Loucy (cell line): ENCODE data around the gene THOP1.

Source experiments
- H2AFZ ChIP-seq: fragments of 200-600 bp; sonication (generic); 2 replicates; pipeline ENCODE4 v1.6.0; 2016; ENCODE audit warnings: antibody characterized with exemption, mild to moderate bottlenecking, low read length, moderate library complexity
- H3F3A ChIP-seq: fragments of 200-600 bp; 2 replicates; pipeline ENCODE4 v1.6.0; 2016; ENCODE audit warnings: antibody characterized with exemption, low read depth, mild to moderate bottlenecking
- H3K27me3 ChIP-seq: fragments of 200-600 bp; sonication (generic); 2 replicates; pipeline ENCODE4 v1.6.1; 2014; ENCODE audit warnings: low read length, mild to moderate bottlenecking; ENCODE audit not compliant: insufficient read depth, poor library complexity, severe bottlenecking
- H3K36me3 ChIP-seq: fragments of 200-600 bp; sonication (generic); 2 replicates; pipeline ENCODE4 v1.6.1; 2016; ENCODE audit warnings: low read length; ENCODE audit not compliant: insufficient read depth
- H3K4me1 ChIP-seq: fragments of 200-600 bp; sonication (generic); 2 replicates; pipeline ENCODE4 v1.5.1; 2014; ENCODE audit warnings: low read length, mild to moderate bottlenecking; ENCODE audit not compliant: insufficient read depth, poor library complexity, severe bottlenecking
- H3K4me2 ChIP-seq: fragments of 200-600 bp; sonication (generic); 2 replicates; pipeline ENCODE4 v1.6.0; 2014; ENCODE audit warnings: antibody characterized with exemption, low read length, low read depth, mild to moderate bottlenecking; ENCODE audit not compliant: poor library complexity, severe bottlenecking
- H3K4me3 ChIP-seq: fragments of 200-600 bp; sonication (generic); 2 replicates; pipeline ENCODE4 v1.5.1; 2014; ENCODE audit warnings: low read length, mild to moderate bottlenecking, mixed read lengths; ENCODE audit not compliant: poor library complexity, severe bottlenecking
- H3K79me2 ChIP-seq: fragments of 200-600 bp; sonication (generic); 2 replicates; pipeline ENCODE4 v1.6.1; 2014; ENCODE audit warnings: low read length; ENCODE audit not compliant: insufficient read depth
- H3K9ac ChIP-seq: fragments of 200-600 bp; sonication (generic); 2 replicates; pipeline ENCODE4 v1.6.0; 2014; ENCODE audit warnings: mild to moderate bottlenecking, low read depth, low read length, moderate library complexity; ENCODE audit not compliant: poor library complexity, severe bottlenecking
- H3K9me2 ChIP-seq: fragments of 200-600 bp; sonication (generic); replicated peaks from 2 replicates; pipeline ENCODE4 v1.6.1; 2016; ENCODE audit warnings: low read depth, low read length, mixed read lengths
- H3K9me3 ChIP-seq: fragments of 200-600 bp; sonication (generic); 2 replicates; pipeline ENCODE4 v1.6.1; 2014; ENCODE audit warnings: mild to moderate bottlenecking, antibody characterized with exemption, low read length, low read depth; ENCODE audit not compliant: insufficient read depth
- H4K20me1 ChIP-seq: fragments of 200-600 bp; sonication (generic); 2 replicates; pipeline ENCODE4 v1.6.0; 2014; ENCODE audit warnings: antibody characterized with exemption, low read length, mild to moderate bottlenecking; ENCODE audit not compliant: insufficient read depth, poor library complexity, severe bottlenecking
- CTCF ChIP-seq: fragments of 200-600 bp; sonication (generic); conservative IDR thresholded peaks from 2 replicates; pipeline ENCODE4 v1.5.1; 2014; ENCODE audit warnings: mild to moderate bottlenecking, antibody characterized with exemption, low read length
- EZH2phosphoT487 ChIP-seq: fragments of 200-600 bp; IDR thresholded peaks from 2 replicates; pipeline ENCODE4 v1.6.1; 2018; ENCODE audit warnings: antibody characterized with exemption, mild to moderate bottlenecking, moderate library complexity, borderline replicate concordance

Gene THOP1

DNA sequence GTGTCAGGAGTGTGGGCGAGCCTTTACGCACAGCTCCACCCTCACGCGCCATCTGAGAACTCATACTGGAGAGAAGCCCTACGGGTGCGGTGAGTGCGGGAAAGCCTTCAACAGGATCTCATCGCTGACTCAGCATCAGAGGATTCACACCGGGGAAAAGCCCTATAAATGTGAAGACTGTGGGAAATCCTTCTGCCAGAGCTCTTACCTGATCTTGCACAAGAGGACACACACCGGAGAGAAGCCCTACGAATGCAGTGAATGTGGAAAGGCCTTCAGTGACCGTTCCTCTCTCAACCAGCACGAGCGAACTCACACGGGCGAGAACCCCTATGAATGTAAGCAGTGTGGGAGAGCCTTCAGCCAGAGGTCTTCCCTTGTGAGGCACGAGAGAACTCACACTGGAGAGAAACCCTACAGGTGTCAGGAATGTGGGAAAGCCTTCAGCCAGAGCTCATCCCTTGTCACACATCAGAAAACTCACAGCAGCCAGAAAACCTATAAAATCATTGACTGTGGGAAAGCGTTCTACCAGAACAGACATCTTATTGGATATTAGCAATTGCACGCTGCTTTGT is 49.1 kb downstream of the THOP1 start:
- Histone ChIP-seq H3K9me3 (peaks cover 24% of the 10 kb centered on the region; the same call in 1 of the 2 replicates), H3K36me3 (no peaks in the 10 kb centered on the region), H3K9me2 (no peaks in the 10 kb centered on the region), H3K27me3 (no peaks in the 10 kb centered on the region), H3F3A (no peaks in the 10 kb centered on the region), H3K4me2 (no peak overlapping the region), H3K4me1 (no peaks in the 10 kb centered on the region), H3K4me3 (no peak overlapping the region), H3K79me2 (no peaks in the 10 kb centered on the region), H2AFZ (no peak overlapping the region), H3K9ac (no peak overlapping the region), H4K20me1 (no peaks in the 10 kb centered on the region)
- TF ChIP-seq EZH2phosphoT487 (no peak), CTCF (no peak)

- H4K20me1 ChIP-seq = no peaks in the 10 kb centered on the region
- H3K36me3 ChIP-seq = no peaks in the 10 kb centered on the region
- H3K9ac ChIP-seq = no peak overlapping the region
- no peak overlapping the region for H3K4me3 ChIP-seq
- H3K9me2 ChIP-seq = no peaks in the 10 kb centered on the region
- peaks cover 24% of the 10 kb centered on the region; the same call in 1 of the 2 replicates for H3K9me3 ChIP-seq
- no peak overlapping the region for H2AFZ ChIP-seq
- no peaks in the 10 kb centered on the region for H3K27me3 ChIP-seq
- TF ChIP-seq EZH2phosphoT487 = no peak
- TF ChIP-seq CTCF = no peak
- no peak overlapping the region for H3K4me2 ChIP-seq
- peaks cover 10% of the 10 kb centered on the region for H3K4me1 ChIP-seq
- peaks cover 7% of the 10 kb centered on the region for H3K79me2 ChIP-seq
- no peaks in the 10 kb centered on the region for H3F3A ChIP-seq
These were observed 52.1 kb downstream of the THOP1 start for GRCh38 chr19:2837430-2837829.

DNA sequence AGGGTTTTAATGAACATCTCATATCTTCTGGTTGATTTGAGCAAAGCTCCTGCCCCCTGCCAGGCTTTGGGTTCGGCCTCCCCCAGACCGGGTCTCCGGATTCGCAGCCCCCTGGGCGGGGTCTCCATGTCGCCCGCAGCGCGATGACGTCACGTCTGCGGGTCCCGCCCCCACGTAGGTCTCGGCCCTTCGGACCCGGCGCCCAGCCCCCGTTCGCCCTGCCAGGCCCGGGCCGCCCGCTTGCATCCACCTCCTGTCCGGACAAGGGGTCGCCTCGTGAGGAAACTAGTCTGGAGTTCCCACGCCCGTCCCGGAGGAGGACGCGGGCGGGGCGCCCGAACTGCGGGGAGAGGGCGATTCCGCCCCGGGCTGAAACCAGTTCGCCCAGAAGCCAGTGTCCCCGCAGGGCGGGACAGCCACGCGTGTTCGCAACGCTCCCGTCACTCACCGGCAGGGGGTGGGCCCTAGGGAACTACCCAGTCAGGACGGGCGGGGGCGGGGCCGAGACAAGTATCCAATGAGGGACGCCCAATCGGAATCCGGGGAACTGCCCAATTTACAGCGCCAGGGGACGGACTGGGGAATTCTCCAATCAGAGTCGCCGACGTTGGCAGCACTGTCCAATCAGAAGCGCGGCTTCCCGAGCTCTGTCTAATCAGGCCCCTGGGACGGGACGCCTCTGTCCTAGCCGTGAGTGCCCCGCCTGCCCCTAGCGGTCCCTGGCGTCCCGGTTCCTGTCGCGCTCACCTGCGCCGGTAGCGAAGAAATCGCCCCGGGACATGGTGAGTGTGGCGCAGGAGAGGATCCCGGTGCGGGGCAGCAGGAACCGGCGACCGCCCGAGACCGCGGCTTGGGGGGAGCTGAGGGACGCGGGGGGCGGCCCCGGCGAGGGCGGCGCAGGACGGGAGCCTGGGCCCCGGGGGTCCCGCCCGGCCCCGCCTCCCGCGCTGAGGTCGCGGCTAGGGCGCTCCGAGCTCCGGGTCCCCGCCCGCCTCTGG is 55.8 kb downstream of the THOP1 start, which contains the start of gene ZNF555:
Gene ZNF555, plus strand, starts transcription at position 682 of the 998 bp plus-strand sequence. Its CDS starts 98 bp downstream, at position 780.
- Histone ChIP-seq H3K4me3 (peak within 1 kb of the TSS; percentile 82), H3K9me2 (no peaks in the 10 kb centered on the region), H4K20me1 (no peaks in the 10 kb centered on the region), H3K9me3 (peaks cover 5% of the 10 kb centered on the region; the same call in 1 of the 2 replicates), H3K79me2 (peaks cover 17% of the 10 kb centered on the region), H3K27me3 (no peaks in the 10 kb centered on the region), H3K36me3 (no peaks in the 10 kb centered on the region), H3K4me2 (peak within 1 kb of the TSS; percentile 97), H3K4me1 (peaks cover 24% of the 10 kb centered on the region), H3K9ac (peak within 1 kb of the TSS; percentile 81), H3F3A (no peaks in the 10 kb centered on the region), H2AFZ (peak within 1 kb of the TSS; percentile 94)
- TF ChIP-seq EZH2phosphoT487 (no peak), CTCF (peak; percentile 41)
